Esophagus mucosa (tissue), 1 donor: ENCODE measurements around the gene MED8. TPM values are rescaled to one million over a fixed set of nuclear protein-coding genes. Genes with fewer than 3 reads are reported as not detected.
A peak's percentile ranks its signal among the peaks of the same experiment; 100 is the strongest.

Experiments used
- ATAC-seq: fragments of 200-7000 bp; cut with Tn5 transposase; one replicate; pipeline ENCODE4 v1.9.1; 2020
- total RNA-seq: library from RNA; stranded (reverse); gene quantifications from one replicate; pipeline ENCODE4 v1.2.4, GENCODE V29; 2023
- donor health status: DM: yes; HTN: yes; CAD: no.

The MED8 gene
- total RNA-seq, 1 donor from 2014 or later = 46.0 TPM

GRCh38 chr1:43358746-43359693 is 30.6 kb downstream of the MED8 start, which contains the start of gene CDC20:
Gene CDC20 (plus strand): TSS chr1:43358981. CDS start chr1:43359216, 235 bp downstream.
- peak; percentile 96 for ATAC-seq

- ATAC-seq = peak; percentile 25
Observed at GRCh38 chr1:43358121-43358745, 31.4 kb downstream of the MED8 start.

GRCh38 chr1:43357251-43357650 is 32.3 kb downstream of the MED8 start:
- no peak for ATAC-seq

GRCh38 chr1:43354936-43355335 is 34.7 kb downstream of the MED8 start:
- no peak for ATAC-seq

- ATAC-seq = no peak
Observed at GRCh38 chr1:43354471-43354870, 35.1 kb downstream of the MED8 start.

- ATAC-seq = no peak
Observed at GRCh38 chr1:43352881-43353280, 36.7 kb downstream of the MED8 start.

- no peak for ATAC-seq
Observed at GRCh38 chr1:43352351-43352705, 37.3 kb downstream of the MED8 start.

GRCh38 chr1:43351421-43352350 is 37.9 kb downstream of the MED8 start:
- no peak for ATAC-seq

- no peak for ATAC-seq
Observed at GRCh38 chr1:43350976-43351375, 38.6 kb downstream of the MED8 start.

- ATAC-seq = peak; percentile 36
Observed at GRCh38 chr1:43349594-43350306, 39.9 kb downstream of the MED8 start.

GRCh38 chr1:43348809-43349593 is 40.6 kb downstream of the MED8 start:
- peak; percentile 96 for ATAC-seq

- peak; percentile 40 for ATAC-seq
Observed at GRCh38 chr1:43348343-43348808, 41.2 kb downstream of the MED8 start.

- no peak for ATAC-seq
Observed at GRCh38 chr1:43346636-43347035, 43.0 kb downstream of the MED8 start.

- ATAC-seq = no peak
Observed at GRCh38 chr1:43345120-43345519, 44.5 kb downstream of the MED8 start.

GRCh38 chr1:43344267-43344850 is 45.2 kb downstream of the MED8 start:
- ATAC-seq = no peak

- ATAC-seq = no peak
Observed at GRCh38 chr1:43340559-43340958, 49.0 kb downstream of the MED8 start.

- no peak for ATAC-seq
Observed at GRCh38 chr1:43339584-43340232, 49.9 kb downstream of the MED8 start.

GRCh38 chr1:43338001-43338400 is 51.6 kb downstream of the MED8 start:
- ATAC-seq = no peak

- peak; percentile 21 for ATAC-seq
Observed at GRCh38 chr1:43337588-43337987, 52.0 kb downstream of the MED8 start, which contains the start of gene MPL. Gene MPL (plus strand): TSS chr1:43337818. CDS start chr1:43337849, 31 bp downstream.
